Epidermal melanocyte (primary cell): ENCODE results near the gene FOCAD.
"Not testable (repeated sequence)": the region's sequence is repeated elsewhere in the genome, so short reads cannot be mapped to it uniquely, and the experiment has no call there.

Experiments used
- DNase-seq: peaks from one replicate; pipeline ENCODE4 v3.0.0; 2011; ENCODE audit warnings: low spot score; ENCODE audit not compliant: insufficient read length

The FOCAD gene

DNA sequence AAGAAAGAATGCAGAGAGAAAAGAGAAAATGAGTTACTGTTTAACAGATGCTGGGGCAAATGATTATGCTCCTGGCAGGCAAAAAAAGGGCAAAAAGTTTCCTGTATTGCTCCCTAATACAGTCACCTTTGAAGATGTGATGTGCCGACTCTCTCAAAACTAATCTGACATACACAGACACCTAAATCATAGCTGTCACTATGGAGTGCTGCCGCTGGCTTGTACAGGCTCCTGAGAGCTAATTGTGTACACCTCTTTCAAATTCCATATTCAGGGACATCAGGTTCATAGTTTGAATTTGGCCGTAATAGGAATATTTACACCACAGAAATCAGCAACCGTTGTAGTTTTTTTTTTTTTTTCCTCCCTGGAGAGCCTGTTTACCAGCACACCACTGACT, 12.4 kb upstream of the FOCAD start:
- no peak for DNase-seq

DNA sequence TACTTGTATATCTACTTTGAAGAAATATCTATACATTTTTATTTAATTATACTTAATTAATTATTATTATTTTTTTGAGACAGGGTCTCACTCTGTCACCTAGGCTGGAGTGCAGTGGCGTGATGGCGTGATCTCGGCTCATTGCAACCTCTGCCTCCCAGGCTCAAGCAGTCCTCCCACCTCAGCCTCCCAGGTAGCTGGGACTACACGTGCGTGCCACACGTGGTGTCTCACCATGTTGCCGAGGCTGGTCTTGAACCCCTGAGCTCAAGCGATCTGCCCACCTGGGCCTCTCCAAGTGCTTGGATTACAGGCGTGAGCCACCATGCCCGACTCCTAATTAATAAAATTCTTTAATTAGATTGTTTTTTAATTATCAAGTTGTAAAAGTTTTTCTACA, 10.5 kb upstream of the FOCAD start:
- DNase-seq, result not testable (repeated sequence)

DNA sequence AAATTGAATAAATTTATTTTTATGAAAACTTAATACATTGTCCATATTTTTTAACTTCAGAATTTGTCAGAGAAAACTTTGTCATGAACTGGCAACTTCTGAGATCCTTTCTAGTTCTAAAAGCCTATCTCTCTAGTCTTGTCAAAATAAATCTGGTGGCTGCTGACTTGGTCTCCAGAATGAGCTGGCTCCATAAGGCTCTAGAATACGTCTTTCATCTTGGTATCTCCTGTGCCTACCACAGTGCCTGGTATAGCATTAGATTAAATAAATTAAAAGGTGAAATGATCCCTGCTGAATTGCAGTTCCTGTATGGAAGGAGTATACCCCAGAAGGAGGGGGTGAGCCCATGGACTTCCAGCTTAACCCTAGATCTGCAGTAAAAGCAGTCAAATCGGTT, 2.6 kb upstream of the FOCAD start:
- no peak for DNase-seq

DNA sequence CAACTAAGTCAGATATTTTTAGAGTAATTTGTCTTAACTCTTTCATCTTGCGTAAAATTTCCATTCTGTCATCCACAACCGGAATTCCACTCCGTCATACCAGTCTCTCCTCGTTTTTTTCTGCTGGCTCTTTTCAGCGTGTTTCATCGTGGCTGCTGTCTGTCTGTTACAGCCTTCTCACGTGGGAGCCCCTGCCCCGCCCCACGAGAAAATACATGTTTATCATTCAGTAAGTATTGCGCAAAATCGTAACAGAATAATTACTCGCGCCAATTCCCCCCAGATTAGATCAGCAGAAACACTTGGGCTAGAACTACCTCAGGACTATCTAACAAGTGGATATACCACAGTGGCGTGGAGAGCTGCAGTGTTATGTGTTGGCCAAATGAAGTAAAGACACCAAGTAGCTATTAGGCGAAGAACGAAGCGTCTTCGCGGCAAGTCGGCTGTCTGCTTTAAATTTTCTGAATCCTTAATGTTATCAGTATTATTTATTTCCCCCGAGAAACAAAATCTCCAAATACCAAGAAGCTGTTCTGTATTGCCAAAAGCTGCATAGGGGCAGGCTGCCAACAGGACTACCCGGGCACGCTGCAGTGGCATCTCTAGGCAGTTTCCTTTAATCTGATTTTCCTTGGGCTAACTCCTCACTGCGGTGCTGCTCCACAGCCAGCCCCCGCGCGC, 566 bp upstream of the FOCAD start:
- peak; percentile 18 for DNase-seq

DNA sequence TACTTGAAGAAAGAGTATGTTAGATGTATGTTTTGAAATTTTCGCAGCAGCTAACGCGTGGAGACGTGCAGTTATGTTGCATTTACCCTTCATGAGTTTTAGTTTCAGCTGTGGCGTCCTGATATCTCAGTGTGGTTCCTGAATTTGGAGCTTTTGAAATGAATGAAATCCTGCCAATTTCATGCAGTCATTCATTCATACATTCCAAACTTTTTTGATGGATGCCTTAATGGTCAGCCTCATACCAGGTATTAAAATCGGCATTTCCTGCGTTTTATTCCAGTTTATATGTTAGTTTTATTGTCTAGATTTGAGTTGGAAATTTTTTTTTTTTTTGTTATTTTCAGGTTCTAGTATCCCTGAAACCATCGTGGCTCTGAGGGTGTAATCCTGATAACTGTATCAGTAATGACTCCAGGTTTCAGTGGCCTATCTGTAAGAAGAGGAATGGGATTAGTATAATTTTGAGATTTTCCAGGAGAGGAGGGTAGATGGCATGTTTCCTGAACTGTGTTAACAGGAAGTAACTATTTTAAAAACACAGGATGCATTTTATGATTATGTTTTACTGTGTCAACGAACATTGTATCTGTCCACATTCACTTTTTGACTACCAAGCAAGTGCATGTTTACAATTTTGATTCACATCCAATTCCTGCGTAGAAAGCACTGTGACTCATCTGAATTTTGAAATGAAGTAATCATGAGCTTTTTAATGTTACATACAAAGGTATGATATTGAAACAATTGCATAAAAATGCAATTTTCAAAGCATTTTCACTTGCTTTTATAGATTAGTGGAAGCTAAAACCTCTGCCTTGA, 1.0 kb downstream of the FOCAD start:
- DNase-seq, result no peak

DNA sequence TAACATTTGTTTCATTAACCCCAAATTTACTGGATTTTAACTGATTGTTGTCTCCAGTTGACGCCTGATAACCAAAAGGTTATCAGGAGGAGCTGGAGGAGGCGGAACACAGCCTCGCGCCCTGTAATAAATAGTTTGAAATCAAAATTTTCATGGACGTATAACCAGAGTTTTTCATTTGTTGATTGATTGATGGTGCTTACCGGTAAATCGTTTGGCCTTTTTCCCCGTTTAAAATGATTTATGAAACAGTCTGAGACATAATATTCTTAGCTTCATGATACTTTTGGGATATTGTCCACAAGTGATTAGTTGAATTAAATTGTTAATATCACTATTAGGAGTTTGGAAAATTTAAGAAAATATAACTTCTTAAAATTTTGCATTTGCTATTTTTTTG, 1.7 kb downstream of the FOCAD start:
- DNase-seq, result no peak

DNA sequence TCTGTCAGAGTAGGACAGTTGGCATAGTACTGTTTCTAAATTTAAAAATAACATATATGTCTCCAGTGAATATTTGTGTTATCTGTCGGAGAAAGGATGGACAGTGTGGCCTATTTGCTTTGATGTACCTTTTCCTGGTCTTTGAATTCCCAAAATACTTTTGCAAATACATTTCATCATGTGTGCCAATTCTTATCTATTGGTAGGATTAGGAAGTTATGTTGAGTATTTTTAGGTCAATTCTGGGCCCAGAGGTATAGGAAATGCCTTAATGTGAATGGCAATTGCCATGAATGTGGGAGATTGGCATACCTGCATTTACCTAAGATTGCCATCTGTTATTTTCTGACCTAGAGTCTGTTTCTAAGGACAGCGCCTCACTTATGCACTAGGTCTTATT, 5.8 kb downstream of the FOCAD start:
- no peak for DNase-seq

DNA sequence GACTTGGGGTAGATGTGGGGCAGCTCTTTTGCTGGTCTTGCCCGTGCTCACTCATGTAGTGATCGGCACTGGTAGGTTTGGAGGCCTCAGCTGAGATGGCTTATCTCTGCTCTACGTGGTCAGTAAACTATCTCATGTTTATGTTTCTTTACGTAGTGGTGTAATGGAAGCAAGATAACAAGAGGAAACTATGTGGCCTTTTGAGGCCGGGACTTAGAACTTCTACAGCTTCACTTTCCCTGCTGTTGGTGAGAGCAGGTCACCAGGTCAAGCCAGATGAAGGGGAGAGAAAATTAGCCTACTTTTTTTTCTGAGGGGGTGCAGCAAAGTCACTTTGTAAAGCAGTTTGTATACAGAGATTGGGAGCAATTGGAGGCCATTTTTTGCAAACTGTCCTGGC, 8.5 kb downstream of the FOCAD start:
- no peak for DNase-seq

DNA sequence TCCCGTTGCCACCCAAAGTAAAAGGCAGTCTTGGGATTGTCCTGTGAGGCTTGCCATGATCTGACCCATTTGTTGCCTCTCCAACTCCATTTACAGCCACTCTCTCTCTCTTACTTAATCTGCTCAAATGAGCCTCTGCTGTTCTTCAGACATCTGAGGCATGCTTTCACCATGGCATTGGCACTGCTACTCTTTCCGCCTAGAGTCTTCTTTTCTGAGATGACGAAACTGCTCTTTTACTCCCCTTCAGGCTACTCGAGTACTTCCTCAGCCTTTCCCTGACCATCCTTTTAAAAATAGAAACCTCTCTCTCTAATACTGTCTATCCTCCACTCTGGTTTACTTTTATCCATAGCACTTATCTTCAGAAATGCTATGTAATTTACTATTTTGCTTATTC, 9.0 kb downstream of the FOCAD start:
- peak; percentile 54 for DNase-seq

DNA sequence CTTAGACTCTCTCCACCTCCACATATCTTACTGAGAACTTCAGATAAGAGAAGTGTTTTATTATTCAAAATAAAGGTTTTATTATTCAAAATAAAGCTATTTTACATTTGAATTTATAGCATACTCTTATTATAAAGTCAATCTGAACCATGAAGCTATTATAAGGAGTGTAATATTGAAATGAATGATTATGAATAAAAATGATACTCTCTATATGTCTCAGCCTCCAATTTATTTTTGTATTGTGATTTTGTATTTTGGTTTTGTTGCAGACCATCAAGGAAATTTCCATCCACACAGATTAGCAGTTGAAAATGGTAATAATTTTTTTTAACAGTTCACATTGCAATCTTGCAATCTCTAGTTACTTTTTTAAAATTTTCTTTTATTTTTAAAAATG, 10.2 kb downstream of the FOCAD start:
- no peak for DNase-seq

DNA sequence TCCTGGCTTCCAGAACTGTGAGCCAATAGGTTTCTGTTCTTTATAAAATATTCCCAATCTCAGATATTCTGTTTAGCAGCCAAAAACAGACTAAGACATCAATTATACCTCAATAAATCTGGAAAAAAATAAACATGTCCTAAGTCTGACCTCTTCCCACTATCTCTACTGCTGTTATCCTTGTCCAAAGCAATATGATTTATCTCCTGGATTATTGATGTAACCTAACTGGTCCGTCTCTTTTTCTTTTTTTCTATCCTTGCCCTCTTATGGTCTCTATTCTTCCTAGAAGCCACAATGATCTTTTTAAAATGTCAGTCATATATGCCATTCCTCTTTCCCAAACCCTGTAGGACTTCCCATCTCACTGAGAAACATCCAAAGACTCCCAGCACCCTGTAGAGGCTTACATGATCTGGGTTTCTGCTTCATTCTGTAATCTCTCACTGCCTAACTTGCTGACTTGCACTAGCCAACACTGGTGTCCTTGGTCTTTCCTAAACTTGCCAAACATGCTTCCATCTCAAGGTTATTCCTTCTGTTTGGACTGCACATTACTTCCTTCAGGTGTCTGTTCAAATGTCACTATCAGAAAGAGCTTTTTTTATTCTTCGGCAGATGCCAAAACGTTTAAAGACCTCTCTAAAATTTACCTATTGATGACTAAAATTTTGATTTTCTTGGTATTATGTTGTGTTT, 13.1 kb downstream of the FOCAD start:
- no peak for DNase-seq

DNA sequence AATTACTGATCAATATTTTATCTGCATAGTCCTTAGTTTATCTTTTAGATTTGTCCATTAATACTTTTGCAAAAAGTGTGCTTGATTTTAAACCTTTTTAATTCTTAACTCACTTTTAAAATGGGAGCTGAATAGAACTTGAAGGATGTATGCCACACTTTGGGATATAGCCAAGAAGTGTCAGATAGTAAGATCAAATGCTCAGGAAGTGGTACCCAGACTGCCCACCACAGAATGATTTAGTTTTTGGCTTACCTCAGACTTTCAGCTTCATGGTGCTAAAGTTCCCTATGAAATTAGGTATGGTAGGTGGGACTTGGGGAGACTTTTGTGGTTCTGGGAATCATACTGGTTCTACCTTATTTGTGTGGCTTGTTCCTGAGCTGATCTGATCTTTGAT, 14.7 kb downstream of the FOCAD start:
- no peak for DNase-seq

DNA sequence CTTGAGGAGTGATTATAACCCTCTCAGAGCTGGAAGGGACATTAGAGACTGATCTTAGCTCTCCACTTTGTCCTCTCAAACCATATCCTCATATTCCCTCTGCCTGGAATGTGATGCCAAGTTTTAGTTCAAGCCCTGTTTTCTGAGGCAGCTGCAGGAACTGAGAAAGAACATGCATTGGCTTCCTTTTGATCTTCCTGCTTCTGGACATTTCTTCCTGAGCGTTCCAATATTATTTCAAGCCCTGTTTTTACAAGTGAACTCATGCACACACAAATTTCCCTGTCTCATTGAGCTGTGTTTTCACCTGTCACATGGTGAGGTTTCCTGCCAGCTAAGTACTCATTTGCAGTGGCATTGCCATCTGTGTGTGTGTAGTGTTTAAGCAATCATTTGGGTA, 17.0 kb downstream of the FOCAD start:
- no peak for DNase-seq

DNA sequence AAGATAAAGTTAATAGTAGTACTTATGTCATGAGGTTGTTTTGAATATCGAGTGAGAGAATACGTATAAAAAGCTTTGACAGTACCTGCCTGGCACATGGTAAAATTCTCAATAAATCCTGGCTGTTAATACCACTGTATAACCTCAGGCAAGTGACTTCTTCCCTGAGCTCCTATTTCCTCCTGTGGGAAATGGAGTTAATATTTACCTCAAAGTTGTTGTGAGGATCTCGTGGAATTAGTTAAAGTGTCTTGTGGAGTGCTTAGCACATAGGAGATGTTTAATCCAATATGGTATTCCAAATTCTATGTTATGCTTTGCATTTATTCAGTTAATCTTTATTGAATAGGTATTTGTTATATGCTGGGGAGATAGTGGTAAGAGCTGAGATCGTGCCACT, 18.5 kb downstream of the FOCAD start:
- no peak for DNase-seq

DNA sequence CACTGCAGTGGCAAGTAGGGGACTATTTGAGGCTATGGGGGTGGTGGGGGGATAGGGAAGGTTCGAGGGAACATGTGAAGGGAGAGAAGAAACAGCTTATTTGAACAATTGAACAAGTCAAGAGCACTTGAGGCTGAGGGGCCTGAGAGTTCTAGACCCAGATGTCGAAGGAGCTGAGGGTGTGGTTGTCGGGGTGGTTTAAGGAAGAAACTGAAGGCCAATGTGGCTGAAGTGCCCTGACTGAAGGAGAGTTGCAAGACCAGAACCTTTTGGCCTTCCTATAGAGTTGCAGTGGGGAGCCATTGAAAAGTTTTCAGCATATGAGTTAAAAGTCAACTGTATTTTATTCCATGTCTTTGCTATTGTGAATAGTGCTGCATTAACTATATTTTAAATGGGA, 19.1 kb downstream of the FOCAD start:
- DNase-seq, result no peak

DNA sequence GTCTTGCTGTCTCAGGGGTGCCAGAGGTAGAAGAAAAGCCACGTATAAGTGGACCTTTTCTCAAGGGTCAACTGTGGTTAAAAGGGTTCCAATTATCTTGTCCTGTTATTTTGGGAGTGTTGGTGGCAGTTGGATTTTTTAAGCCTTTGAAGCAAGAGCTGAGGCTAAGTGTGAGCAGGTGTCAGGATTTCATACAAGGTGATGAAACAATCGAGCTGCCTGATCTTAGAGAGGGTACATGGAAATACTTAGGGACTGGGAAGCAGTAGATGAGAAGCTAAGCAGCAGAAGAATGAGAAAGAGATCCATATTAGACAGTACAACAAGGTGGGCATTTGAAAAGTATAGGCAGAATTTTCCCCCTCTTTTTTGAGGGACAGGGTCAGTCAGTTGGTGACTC, 23.6 kb downstream of the FOCAD start:
- no peak for DNase-seq

DNA sequence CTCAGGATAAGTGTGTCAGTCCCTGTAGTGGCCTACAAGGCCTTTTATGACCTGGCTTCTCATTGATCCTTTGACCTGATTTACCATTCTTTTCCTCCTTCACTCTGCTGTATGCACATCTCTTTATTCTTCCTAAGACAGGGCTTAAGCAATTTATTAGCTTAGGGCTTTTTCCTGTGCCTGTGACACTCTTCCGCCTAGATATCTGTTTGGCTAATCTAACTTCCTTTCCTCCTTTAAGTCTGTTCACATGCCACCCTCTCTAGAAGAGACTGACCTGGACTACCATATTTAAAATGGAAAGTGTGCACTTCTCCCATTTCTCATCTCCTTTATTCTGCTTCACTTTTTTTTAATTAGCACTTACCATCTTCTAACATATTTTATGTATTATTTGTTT, 29.1 kb downstream of the FOCAD start:
- DNase-seq, result no peak

DNA sequence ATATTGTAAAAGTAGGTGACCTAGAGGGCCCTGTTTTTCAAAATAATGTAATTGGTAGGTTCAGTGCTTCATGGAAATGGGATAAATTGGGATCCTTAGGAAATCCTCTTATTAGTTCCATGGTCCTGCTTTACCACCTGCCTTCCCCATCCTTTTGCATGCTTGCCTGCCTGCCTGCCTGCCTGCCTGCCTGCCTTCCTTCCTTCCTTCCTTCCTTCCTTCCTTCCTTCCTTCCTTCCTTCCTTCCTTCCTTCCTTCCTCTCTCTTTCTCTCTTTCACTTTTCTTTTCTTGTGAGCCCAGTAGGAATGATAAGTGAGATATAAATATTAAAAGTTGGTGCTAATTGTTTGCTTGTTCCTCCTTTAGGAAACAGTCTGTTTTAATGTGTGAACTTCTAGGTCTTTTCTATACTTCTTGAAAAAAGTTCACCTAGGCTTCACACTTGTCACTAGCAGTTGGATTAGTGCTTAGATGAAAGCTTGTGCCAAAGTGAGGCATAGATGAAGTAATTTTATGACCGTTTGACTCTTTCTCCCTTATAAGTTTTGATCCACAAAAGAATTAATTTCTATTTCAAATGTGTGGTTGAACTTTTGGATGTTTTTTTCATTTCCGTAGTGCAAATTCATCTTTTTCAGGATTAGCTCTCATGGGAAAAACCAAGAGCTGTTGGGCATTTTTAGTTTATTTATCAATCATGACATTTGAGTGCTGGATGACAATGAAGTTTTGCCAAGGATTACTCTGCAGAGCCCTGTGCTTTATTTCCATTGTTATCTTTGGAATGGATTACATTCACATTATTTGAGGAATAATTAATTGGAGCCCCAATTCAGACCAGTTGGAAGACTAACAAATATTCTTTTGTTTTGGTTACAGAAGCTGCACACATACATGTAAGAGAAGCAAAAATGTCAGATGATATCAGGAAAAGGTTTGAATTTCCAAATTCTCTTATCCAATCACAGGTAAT, 30.7 kb downstream of the FOCAD start:
- DNase-seq, result no peak

DNA sequence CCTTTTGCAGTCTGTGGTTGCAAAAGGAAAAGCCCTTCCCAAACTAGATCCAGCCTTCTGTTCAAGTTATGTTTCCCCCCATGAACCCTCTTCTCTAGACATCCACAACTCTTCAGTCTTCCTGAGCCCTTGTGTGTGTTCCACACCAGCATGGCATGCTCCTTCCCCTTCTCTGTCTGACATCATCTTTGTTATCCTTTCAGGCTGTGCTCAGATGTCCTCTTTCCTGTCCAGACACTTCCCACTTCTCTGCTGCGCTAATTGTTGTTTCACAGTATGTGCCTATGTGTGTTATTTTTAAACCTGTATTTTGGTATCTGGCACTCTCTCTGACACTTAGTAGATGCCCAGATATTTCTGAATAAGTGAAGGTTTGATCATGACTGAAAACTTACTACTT, 38.2 kb downstream of the FOCAD start:
- no peak for DNase-seq

DNA sequence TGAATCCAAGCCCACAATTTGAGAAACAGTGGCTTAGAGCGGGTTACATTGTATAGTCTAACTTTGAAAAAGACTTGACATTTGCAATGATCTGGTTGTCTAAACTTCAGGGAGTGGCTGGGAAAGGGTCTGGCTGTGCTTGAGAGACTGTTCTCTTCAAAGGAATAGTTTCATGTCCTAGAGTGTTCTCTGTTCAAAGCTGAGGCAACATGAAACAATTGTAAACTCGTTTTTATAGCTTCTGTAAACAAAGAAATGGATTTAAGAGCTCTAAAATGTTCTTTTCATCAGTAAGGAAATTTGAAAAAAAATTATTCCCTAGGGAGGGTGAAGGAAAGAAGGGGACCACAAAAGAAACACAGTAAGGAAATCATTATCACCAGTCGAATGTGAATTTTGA, 41.6 kb downstream of the FOCAD start:
- no peak for DNase-seq

DNA sequence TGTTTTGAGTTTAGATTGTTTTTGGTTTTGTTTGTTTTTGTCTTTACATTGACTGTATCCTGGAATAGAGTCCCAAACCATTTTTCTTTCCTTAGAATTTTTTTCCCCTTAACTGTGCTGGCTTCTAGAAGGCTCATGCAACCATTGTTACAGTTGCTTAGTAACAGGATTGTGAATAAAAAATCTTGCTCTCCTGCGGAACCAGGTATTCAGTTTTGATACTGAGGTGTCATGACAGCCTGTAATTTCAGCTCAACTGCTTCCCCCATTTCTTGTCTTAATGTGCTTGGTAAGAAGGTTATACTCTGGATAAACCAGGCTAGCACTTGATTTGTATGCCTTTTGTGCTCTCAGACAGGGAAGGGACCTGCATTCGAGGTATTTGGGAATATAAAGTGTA, 42.1 kb downstream of the FOCAD start:
- no peak for DNase-seq
